GM18499 (cell line): ENCODE data around the gene PPP1R7.

Source experiments
- ATAC-seq: cut with Tn5 transposase; IDR thresholded peaks from one replicate; pipeline ENCODE4 v1.9.1; 2021; ENCODE audit warnings: moderate number of reproducible peaks; ENCODE audit not compliant: insufficient read depth, unreplicated experiment

Gene PPP1R7

DNA sequence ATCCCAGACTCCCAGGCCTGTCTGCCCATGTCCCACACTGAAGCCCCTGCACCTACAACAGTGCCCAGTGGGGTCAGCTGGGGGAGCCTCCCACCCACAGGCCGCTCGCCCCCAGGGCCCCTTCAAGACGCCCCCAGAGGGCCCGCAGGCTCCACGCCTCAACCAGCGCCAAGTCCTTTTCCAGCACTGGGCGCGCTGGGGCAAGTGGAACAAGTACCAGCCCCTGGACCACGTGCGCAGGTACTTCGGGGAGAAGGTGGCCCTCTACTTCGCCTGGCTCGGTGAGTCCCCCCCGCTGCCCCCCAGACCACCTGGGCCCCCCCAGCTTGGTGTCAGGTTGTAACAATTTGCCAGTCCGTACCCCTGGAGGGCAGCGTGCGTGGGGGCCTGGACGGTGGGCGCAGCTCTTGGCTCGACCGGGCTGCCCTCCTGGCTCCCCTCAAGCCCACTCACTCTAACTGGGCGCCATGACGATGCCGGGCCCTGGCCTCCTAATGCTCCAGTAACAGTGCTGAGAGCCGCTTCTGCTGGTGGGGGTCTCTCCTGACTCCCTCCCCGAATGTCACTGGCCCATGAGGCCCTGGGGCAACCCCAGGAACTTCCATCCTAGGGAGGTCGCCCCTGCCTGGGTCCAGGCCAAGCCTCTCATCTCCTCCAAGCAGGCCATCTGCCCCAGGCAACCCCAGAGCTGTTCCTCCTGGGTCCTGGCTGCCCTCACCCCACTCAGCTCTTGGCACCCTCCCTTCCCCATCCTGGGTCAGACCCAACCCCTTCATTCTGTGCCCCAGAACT lies 53.1 kb downstream of the PPP1R7 start:
- ATAC-seq = no peak

DNA sequence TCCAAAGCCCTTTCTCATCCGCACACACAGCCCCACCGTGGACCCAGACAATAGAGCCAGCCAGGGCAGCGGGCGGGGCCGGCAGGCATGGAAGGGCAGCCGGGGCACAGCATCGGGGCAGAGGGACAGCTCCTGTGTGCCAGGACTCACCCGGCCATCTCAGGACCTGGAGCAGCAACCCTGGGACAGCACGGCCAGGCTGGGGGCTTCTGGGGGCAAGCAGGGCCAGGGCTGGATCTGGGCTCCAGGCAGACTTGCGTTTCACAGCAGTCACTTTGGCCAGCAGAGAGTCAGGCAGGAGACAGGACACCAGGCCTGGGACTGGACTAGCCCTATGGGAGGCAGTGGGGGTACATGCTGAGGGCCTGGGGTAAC lies 53.7 kb downstream of the PPP1R7 start:
- ATAC-seq = no peak

DNA sequence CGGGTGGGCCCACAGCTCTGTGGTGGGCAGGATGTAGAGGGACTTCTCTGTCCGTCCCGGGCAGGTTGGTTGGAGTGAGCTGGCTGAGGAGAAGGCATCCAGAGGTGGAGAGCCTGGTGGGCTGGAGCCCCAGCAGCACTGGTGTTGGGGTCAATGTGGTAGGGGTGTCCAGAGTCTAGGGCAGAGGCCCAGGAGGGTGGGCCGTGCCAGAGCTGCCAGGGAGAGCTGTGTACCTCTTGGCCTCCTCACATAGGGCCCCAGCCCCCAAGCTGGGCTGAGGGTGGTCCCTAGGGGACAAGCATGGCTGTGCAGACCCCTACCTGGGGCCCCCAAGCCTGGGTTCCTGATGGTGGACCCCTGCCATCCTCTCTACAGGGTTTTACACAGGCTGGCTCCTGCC lies 54.2 kb downstream of the PPP1R7 start:
- no peak for ATAC-seq

DNA sequence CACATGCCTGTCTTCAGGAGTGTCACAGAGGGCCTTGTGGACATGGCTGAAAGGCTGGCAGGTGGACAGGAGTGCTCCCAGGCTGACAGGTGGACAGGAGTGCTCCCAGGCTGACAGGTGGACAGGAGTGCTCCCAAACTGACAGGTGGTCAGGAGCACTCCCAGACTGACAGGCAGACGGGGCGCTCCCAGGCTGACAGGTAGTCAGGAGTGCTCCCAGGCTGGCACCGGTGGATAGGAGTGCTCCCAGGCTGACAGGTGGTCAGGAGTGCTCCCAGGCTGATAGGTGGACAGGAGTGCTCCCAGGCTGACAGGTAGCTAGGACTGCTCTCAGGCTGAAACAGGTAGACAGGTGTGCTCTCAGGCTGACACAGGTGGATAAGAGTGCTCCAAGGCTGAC lies 54.8 kb downstream of the PPP1R7 start:
- ATAC-seq = no peak

DNA sequence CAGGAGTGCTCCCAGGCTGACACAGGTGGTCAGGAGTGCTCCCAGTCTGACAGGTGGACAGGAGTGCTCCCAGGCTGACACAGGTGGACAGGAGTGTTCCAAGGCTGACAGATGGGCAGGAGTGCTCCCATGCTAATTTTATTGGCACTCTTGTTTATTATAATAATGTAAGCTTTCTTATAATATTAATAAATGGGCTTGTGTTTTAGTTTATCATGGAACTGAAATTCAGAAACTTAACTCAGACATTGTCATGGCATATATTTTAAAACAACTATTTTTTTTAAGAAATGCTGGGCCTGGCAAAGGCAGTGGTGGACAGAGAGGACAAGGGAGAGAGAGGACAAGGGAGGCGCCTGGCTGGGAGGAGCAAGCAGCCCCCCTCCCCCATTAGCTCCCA lies 56.9 kb downstream of the PPP1R7 start:
- no peak for ATAC-seq

DNA sequence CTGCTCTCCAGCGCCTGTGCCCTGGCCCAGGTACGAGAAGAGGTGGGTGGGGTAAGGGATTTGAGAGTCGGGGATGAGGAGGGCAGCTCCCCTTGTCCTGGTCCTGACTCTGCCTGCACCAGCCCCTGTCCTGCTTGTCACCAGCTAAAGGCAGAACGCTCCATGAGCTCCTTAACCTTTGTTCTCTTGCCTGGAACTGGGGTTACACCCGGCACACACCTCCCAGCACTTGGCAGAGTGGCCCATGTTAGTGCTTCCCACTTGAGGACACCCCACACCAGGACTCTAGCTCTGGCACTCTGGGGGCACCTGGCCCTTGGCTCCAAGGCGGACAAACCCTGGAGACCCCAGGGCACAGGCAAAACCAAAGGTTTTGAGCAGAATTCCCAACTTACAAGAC lies 57.4 kb downstream of the PPP1R7 start:
- no peak for ATAC-seq

DNA sequence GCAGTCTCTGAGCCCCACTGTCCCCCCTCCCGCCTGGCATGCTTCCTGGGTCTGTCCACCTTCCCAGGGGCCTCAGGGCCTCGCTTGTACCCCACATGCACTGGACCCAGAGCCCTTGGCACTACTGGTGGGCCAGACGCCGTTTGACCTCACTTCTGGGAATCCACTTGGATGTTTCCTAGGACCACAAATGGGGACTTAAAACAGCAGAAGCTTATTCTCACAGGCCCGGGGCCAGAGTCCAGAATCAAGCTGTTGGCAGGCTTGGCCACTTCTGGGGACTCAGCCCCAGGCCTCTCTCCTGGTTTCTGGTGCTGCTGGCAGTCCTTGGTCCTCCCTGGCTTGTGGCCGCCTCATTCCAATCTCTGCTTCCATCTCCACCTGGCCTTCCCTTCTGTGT lies 57.8 kb downstream of the PPP1R7 start:
- ATAC-seq = no peak

DNA sequence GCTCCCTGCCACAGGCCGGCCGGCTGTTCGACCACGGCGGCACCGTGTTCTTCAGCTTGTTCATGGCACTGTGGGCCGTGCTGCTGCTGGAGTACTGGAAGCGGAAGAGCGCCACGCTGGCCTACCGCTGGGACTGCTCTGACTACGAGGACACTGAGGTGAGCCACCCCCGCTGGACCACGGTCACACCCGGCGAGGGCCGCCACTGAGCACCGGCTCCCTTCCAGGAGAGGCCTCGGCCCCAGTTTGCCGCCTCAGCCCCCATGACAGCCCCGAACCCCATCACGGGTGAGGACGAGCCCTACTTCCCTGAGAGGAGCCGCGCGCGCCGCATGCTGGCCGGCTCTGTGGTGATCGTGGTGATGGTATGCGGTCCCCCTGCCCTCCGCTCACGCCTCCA lies 59.0 kb downstream of the PPP1R7 start:
- no peak for ATAC-seq

DNA sequence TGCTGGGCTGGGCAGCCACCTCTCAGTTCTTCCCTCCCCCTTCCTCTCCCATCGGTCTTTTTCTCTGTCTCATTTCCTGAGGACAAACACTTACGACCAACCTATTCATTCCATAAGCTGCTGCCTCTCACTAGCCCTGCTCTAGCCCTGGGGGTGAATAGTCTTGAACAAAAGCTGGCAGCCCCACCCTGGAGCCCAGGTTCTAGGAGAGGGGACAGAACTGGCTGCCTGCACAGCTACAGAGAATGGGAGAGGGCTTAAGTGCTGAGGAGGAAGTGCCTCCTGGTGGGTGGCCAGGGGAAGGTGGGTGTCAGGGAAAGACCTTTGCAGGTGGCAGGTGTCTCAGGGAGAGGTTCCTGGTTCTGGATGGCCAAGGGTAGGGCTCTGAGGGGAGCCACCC lies 61.0 kb downstream of the PPP1R7 start:
- no peak for ATAC-seq

DNA sequence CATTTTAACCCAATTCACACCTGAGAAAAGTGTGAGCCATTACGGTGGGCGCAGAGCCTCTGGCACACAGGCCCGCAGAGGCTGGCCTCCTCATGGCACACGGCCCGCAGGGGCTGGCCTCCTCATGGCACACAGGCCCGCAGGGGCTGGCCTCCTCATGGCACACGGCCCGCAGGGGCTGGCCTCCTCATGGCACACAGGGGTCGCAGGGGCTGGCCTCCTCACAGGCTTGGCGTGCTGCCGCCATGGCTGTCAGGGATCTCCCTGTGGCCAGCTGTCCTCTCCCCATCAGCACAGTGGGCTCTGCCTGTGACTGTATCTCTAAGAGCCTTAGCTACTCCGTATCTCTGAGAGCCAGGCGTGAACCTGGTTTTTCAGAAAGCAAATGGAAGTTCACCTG lies 62.8 kb downstream of the PPP1R7 start:
- ATAC-seq = no peak

DNA sequence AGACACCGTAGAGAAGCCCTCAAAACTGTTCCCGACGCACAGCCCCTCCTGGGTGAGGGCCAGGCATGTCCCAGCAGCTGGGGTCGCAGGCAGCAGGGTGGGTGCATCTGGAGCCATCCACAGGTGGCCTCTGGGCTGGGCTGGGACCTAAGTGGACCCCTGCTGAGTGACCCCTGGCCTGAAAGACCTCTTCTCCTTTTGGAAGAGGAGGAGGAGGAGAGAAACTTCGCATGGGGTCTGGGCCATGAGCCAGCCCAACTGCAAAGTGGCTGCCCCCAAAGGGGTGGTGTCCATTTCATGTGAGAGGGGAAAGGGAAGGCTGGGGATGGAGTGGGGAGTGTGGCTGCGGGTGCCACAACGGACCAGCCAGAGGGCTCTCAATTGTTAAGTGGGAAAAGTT lies 63.3 kb downstream of the PPP1R7 start:
- ATAC-seq = no peak

DNA sequence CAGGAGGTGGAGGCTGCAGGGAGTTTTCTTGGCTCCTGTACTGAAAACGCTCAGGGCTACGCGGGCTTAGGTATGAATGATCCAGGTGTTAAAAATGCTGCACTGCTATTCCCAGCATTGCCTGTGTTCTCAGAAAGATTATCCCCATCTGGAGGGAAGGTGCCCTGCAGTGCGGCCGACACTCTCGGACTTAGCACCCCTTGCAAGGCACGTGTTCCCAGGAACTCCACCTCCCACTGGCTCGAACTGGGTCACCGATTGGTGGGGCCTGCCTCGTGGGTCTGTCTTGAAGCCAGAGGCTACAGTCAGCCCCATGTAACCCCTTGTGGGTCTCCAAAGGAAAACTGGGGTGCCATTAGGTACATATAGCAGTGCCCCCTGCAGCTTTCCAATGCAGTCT lies 63.9 kb downstream of the PPP1R7 start:
- no peak for ATAC-seq

DNA sequence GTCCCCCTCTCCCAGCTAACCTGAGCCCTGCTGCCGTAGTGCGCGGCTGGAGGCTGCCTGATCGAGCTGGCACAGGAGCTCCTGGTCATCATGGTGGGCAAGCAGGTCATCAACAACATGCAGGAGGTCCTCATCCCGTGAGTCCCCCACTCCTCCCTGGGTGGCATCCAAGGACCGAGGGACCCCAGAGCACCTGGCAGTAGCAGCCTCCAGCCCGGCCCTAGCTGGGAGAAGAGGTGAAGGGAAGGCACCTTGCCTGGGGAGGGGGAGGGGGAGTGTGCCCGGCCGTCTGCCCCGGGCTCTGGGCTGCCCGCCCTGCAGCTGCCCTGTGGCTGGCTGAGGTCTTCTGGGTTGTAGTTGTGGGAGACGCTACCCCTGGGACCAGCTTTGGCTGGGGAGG lies 64.5 kb downstream of the PPP1R7 start:
- ATAC-seq = no peak

DNA sequence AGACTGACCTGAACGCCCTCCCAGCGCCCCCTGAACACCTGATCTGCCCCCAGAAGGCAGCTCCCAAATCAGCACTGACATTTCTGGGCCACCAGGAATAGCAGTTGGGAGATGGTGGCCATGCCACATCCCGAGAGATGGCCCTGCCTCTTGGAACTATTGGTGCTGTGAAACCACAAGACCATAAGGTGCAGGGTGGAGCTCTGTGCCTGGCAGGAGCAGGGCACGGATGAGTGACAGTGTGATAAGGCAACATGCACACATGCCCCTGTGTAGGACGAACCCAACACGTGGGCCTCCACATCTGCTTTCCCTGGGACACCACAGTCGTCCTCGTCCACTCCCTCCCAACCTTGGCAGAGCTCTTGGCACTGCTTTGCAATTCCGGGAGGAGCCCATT lies 65.2 kb downstream of the PPP1R7 start:
- no peak for ATAC-seq

DNA sequence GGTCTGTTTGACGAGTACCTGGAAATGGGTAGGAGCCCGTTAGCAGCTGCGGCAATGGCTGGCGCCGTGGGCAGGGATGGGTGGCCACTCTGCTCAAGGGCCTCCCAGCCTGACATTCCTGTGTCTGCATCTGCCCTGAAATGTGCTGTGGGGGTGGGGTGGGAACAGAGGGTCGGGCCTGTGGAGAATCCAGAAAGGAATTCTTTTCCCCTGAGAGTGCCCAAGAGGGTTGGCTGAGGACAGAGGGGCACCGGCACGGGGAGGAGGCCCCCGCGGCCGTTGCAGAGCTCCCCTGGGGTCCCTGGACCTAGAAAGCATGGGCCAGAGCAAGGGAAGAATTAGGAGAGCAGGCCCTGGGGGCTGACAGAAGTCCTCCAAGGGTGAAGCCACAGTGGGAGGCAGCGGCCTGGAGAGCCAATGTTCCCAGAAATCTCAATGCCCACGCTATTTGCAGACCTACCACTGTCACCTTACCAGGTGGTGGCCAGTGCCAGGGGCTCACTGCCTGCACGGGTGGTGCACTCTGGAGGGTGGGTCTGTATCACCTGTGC lies 66.0 kb downstream of the PPP1R7 start:
- no peak for ATAC-seq

DNA sequence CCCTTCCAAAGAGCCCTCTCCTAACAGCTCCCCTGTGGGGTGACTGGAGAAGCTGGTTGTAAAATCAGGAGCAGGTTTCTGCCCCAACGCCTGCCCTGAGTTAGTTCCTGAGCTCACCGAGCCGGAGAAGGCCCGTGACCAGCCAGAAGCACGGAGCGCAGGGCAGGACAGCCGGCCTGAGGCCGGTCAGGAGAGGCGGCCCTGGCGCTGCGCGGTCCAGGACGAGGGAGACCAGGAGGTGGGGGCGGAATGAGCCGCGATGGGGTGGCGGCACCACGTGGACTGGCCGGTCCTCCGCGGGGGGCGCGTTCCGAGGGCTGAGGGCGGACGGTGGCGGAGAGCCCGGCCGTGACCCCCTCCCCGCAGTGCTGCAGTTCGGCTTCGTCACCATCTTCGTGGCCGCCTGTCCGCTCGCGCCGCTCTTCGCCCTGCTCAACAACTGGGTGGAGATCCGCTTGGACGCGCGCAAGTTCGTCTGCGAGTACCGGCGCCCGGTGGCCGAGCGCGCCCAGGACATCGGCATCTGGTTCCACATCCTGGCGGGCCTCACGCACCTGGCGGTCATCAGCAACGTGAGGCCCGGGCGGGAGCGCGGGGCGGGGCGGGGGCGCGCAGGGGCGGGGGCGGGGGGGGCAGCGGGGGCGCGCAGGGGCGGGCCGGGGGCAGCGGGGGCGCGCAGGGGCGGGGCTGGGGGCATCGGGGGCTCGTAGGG lies 67.2 kb downstream of the PPP1R7 start:
- ATAC-seq = no peak

DNA sequence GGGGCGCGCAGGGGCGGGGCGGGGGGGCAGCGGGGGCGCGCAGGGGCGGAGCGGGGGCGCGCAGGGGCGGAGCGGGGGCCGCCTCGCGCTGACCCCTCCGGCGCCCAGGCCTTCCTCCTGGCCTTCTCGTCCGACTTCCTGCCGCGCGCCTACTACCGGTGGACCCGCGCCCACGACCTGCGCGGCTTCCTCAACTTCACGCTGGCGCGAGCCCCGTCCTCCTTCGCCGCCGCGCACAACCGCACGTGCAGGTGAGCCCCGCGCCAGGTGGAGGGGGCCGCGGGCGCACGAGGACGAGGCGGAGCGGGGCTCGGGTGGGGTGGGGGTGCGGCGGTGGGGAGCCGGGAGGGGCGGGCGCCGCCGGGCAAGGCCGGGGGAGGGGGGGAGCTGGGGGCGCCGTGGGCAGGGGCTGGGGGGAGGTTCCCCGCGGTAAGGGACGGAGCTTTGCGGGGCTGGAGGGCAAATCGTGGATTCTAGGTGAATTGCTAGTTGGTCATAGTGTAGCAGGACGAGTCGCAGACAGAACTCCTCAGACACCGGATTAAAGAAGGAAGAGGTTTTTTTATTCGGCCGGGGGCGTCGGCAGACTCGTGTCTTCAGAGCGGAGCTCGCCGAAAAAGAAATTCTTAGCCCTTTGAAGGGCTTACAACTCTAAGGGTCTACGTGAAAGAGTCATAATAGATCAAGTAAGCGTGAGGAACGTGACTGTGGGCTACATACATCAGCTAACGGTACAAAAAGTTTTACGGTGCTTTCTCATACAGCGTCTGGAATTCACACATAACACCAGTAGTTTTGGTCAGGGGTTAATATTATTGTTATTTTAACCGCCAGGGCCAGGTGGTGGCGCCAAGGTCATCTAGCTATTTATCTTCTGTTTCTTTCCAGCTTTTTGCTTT lies 68.1 kb downstream of the PPP1R7 start:
- ATAC-seq = no peak

DNA sequence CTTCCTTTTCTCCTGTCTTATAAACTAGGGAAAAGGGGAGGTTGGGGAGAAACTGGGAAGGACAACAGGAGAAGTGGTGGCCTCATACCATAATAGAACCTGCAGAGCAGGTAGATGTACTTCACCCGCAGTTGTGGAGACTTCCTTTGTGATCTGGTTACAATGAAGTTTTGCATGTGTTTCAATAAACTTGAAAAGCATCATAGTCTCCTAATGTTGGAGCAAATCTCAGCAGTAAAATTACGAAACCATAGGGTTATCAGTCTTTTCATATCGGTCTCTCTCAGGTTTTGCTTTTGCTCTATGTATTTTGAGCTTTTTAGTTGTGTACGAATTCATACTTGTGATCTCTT lies 68.7 kb downstream of the PPP1R7 start:
- ATAC-seq = no peak

DNA sequence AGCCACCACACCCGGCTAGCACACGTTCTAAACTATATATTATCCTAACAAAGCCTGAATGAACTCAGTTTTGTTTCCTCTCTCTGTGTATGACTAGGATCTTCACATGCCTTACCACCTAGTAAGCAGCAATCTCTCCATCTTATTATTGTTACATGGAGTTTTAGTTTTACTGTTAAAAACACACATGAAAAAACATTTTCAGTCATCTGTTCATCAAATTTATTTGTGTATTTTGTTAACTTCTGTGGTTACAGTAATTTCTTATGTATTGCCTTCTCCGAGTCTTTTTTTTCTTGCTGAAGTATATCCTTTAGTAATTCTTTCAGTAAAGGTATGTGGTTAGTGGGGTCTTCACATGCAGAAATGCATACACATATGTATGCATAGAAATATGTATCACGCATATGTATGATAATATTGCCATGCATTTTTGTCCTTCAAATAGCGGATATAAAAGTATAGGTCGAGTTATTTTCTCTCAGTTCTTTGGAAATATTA lies 69.6 kb downstream of the PPP1R7 start:
- ATAC-seq = no peak

DNA sequence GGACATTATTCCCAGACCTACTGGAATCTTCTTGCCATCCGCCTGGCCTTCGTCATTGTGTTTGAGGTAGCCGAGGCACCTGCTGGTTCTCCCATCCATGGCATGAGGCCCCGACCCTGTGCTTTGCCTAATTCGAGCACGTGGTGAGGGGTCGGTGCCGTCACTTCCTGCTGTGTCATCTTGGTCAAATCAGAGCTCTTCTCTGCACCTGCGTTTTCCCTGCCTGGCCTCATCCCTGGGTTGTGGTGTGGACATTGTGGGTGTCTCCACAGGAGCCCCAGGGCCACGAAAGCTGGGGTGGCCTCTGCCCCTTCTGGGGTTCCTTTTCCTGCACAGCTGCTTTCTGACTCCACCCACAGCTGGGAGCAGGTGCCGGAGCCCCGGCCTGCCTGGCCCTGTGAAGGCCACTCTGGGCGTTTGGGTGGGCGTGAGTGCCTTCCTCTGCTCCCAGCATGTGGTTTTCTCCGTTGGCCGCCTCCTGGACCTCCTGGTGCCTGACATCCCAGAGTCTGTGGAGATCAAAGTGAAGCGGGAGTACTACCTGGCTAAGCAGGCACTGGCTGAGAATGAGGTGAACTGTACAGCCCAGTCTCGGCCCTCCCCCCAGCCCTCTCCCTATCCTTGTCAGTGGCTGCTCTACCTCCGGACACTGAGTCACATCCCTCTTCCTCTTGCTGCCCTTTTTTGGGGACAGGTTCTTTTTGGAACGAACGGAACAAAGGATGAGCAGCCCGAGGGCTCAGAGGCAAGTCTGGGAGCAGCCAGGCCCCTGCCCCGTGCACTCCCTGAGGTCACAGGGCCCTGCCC lies 73.1 kb downstream of the PPP1R7 start:
- no peak for ATAC-seq
